ENCODE results near the gene GNAS. TPM values are rescaled to one million over a fixed set of nuclear protein-coding genes. Genes with fewer than 3 reads are reported as not detected.

The GNAS gene
- total RNA-seq, 2 donors from 2014 or later = 1,246 to 1,267 TPM

GRCh38 chr20:58959652-58960051 is 107.1 kb downstream of the GNAS start:
- DNase-seq = no peak
- Histone ChIP-seq H3K36me3 (ENCODE audit: control insufficient read depth, insufficient read depth, low read length) (no peaks in the 10 kb centered on the region), H3K27ac (ENCODE audit: low read depth, low read length) (no peak overlapping the region), H3K4me3 (ENCODE audit: low read length) (no peak overlapping the region), H3K4me1 (ENCODE audit: control insufficient read depth, insufficient read depth, low read length) (no peaks in the 10 kb centered on the region), H3K9ac (ENCODE audit: extremely low read depth, low read length, poor library complexity, severe bottlenecking) (no peak overlapping the region), H3K9me3 (ENCODE audit: control insufficient read depth, low read length) (no peaks in the 10 kb centered on the region), H3K27me3 (ENCODE audit: control insufficient read depth, insufficient read depth, low read length, poor library complexity, severe bottlenecking) (no peaks in the 10 kb centered on the region)
- H3K27ac Mint-ChIP-seq = no peak overlapping the region
- H3K36me3 Mint-ChIP-seq (ENCODE audit: low read depth) = no peaks in the 10 kb centered on the region
- no peak overlapping the region for H3K4me3 Mint-ChIP-seq
- WGBS, 2 experiments (ENCODE audit: insufficient coverage in 1 of 2, insufficient read length in 1 of 2) = 91 to 100% methylated on average over 5 to 6 of the region's 6 CpGs
- H3K27me3 Mint-ChIP-seq (ENCODE audit: insufficient read depth) = peaks cover 2% of the 10 kb centered on the region
- H3K4me1 Mint-ChIP-seq = no peaks in the 10 kb centered on the region
- no peaks in the 10 kb centered on the region for H3K9me3 Mint-ChIP-seq
- no peak for TF ChIP-seq CTCF (conservative IDR thresholded peaks at IDR 0.05)

Small RNAs within 50 kb of the gene (microRNA-seq; reads per million reads assigned to microRNA genes)
- not detected for gene MIR298 (ENCODE audit: borderline microRNAs expressed)

Other genes starting within 250 kb of the GNAS start
- 100 to 1,000 TPM in 1 of 2 donors, 10 to 100 TPM in 1; 91.6 to 114 TPM for gene STX16, start 201.4 kb upstream of the GNAS start, total RNA-seq
- 10 to 100 TPM; 52.9 to 72.8 TPM for gene NPEPL1, start 159.9 kb upstream of the GNAS start, total RNA-seq
- 1 to 10 TPM; 9.3 to 9.7 TPM for gene GNAS-AS1, start 1.8 kb upstream of the GNAS start, total RNA-seq
- 10 to 100 TPM; 66.6 to 72.5 TPM for gene NELFCD, start 128.5 kb downstream of the GNAS start, total RNA-seq
- 10 to 100 TPM; 55.9 to 76.6 TPM for gene CTSZ, start 154.5 kb downstream of the GNAS start, total RNA-seq
- not detected for gene TUBB1, start 166.7 kb downstream of the GNAS start, total RNA-seq
- gene ATP5F1E, start 179.6 kb downstream of the GNAS start, total RNA-seq = 10 to 100 TPM; 52.6 to 62.6 TPM
- 10 to 100 TPM; 48.6 to 50.8 TPM for gene PRELID3B, start 190.1 kb downstream of the GNAS start, total RNA-seq